Frontal cortex (tissue), 4 donors: ENCODE data around the gene POLG. TPM values are rescaled to one million over a fixed set of nuclear protein-coding genes. Genes with fewer than 3 reads are reported as not detected.

Experiments used
- DNase-seq, 2 donors: peaks; one replicate each; pipeline ENCODE4 v3.0.0; 2012; ENCODE audit warnings: low spot score in 2 of 2
- FAIRE-seq: peaks from 2 replicates; lab custom pipeline; 2012; peaks lifted over from hg19 to GRCh38; lab: Jason Lieb, UNC
- total RNA-seq: library from RNA; depleted of rRNA; stranded (reverse); fragments of >200 nt; gene quantifications from one replicate; pipeline ENCODE4 v1.2.3, GENCODE V29; 2014
- donor health status: control.
- donor health status: control.
- donor health status: control.

The POLG gene
- total RNA-seq, result 39.1 TPM

GRCh38 chr15:89334510-89335297 is at the start of gene POLG:
TSS of gene POLG (minus strand) at chr15:89334824. CDS start at chr15:89333754, 1,070 bp downstream.
- DNase-seq (peak; percentile 97 to 98), FAIRE-seq (peak; percentile 90)

- FAIRE-seq, result no peak
- DNase-seq, result no peak
These were observed 49.6 kb upstream of the POLG start for GRCh38 chr15:89384176-89384604.

- FAIRE-seq, result no peak
- DNase-seq, result no peak
These were observed 48.9 kb upstream of the POLG start for GRCh38 chr15:89383365-89384175.

GRCh38 chr15:89381888-89382686 is 47.5 kb upstream of the POLG start:
- no peak for FAIRE-seq
- no peak for DNase-seq

- DNase-seq (no peak), FAIRE-seq (no peak)
These were observed 46.7 kb upstream of the POLG start for GRCh38 chr15:89381331-89381730.

GRCh38 chr15:89379818-89380217 is 45.2 kb upstream of the POLG start:
- no peak for DNase-seq
- FAIRE-seq, result no peak

- no peak for DNase-seq
- no peak for FAIRE-seq
These were observed 44.6 kb upstream of the POLG start for GRCh38 chr15:89379251-89379695.

- no peak for FAIRE-seq
- no peak for DNase-seq
These were observed 43.9 kb upstream of the POLG start for GRCh38 chr15:89378296-89379151.

- no peak for FAIRE-seq
- no peak for DNase-seq
These were observed 43.2 kb upstream of the POLG start for GRCh38 chr15:89377842-89378295.

GRCh38 chr15:89377024-89377841 is 42.6 kb upstream of the POLG start:
- DNase-seq (no peak), FAIRE-seq (no peak)

- FAIRE-seq, result no peak
These were observed 41.8 kb upstream of the POLG start for GRCh38 chr15:89376388-89376787.

GRCh38 chr15:89375093-89376005 is 40.7 kb upstream of the POLG start:
- FAIRE-seq (no peak), DNase-seq (no peak)

More at GRCh38 chr15:89376388-89376787, 41.8 kb upstream of the POLG start:
- DNase-seq, result no peak

- no peak for DNase-seq
- no peak for FAIRE-seq
These were observed 39.7 kb upstream of the POLG start for GRCh38 chr15:89374086-89374981.

GRCh38 chr15:89372069-89372935 is 37.7 kb upstream of the POLG start:
- DNase-seq (no peak), FAIRE-seq (no peak)
